HuH-7 (cell line): ENCODE data around the gene MFRP.

Source experiments
- DNase-seq: peaks from one replicate; pipeline ENCODE4 v3.0.0; 2011; ENCODE audit warnings: low spot score

The MFRP gene

DNA sequence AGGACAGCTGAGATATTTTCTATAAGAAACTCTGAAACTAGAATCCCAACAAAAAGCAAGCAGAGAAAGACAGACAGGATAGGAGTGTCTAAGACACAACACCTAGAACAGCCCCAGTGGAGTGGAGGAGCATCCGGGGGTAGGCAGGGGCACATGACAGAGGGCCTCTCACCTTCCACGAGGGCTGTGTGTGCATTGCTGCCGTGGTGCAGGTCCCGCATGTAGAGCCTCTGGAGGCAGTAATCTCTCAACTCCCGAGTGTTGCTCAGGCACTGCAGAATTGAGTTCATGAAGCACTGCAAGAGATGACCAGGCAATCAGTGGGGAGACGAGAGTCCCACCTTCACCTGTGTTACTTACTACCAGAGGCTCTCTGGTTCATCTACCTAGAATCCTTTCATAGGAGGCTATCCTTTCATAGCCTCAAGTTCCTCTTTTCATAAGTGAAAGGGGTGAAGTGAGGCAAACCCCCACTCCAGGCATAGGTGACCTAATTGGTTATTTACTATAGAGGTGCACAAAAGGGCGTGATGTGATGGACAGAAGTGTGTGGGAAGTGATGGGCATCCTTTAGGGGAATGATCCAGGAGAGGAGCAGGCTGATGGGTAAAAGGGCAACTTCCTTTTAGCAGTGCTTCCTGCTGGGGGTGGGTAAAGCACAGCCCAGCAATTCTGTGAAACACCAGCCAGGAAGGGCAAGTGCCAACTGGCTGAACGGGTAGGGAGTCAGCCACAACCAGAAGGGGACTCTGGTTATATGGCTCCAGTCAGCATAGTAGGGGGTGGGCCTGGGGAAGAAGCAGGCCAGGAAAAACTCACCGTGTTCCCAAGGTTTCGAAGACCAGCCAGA, 13.1 kb upstream of the MFRP start:
- no peak for DNase-seq

DNA sequence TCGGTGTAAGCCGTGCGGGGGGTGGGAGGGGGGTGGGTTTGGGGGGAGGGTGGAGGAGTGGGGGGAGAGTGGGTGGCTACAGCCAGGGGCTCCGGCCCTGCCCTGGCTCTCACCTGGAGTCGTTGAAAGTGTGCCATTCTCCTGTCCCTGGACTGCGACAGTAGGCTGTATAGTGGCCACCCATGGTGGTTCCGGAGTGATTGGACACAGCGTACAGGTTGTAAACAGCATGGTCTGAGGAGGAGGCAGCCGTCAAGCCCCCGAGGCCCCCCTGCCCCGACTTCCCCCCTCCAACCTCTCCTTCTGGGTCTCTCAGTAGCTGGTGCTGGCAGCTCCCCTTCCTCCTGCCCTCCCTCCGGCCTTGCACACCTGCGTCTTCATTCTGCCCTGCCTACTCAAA, 10.6 kb upstream of the MFRP start:
- DNase-seq, result no peak

DNA sequence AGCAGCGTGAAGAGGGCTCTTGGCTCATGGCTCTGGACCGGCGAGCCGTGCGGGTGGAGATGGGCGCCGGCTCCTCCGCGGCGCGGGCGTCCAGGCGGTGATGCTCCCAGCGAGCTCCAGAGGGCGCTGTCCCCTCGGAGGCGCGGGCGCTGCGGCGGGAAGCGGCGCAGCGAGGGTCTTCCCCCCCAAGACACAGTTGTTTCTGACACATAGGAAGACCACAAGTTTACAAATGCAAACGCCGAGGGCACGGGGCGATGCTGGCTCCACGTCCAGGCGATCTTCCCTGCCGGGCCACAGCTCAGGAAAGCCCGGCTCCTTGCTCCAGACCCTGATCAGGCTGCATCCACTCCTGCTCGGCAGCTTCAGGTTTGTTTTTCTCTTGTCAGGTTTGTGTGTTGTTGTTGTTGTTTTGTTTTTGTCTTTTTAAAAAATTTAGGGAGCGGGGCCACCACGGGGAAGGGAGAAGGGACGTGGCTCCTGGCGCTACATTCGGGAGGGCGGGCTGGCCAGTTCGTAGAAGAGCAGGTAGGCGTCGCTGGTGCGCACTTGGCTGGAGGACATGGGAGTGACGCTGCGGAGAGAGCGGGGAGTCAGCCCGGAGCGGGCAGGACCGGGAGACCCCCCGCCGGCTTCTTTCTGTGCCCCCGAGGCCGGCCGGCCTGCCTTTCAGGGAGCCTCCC, 10.0 kb upstream of the MFRP start:
- no peak for DNase-seq

DNA sequence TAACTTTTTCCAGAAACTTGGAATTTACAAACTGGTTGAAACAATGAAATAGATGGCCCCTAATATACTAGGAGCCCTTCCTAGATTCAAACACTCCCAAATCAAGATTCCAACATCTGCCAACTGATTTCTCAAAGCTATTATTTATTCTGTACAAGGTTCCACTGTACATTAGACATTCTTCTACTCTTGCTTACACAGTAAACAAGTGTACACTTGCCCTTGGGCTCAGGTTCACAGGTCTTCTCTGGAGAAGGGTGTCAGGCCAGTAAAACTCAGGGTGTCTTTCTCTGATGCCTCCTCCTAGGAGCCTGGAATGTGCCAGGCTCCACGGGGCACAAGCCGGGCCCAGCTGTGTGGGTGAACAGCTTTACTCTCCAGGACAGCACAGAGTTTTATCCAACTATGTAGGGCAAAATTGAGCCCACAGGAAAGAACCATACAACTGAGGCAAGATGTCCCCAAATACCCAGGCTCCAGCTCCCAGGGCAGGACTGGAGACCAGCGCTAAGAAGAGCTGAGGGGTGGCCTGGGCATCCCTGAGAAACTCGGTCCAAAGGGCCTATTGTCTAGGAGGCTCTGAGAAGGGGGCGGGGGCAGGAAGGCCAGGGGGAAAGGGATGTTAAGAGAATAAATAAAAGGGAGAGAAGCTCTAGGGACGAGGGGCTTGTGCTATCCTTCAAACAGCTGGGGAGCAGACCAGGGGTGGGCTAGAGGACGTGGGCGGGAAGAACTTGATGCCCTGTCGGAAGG, 8.8 kb upstream of the MFRP start:
- DNase-seq, result no peak

DNA sequence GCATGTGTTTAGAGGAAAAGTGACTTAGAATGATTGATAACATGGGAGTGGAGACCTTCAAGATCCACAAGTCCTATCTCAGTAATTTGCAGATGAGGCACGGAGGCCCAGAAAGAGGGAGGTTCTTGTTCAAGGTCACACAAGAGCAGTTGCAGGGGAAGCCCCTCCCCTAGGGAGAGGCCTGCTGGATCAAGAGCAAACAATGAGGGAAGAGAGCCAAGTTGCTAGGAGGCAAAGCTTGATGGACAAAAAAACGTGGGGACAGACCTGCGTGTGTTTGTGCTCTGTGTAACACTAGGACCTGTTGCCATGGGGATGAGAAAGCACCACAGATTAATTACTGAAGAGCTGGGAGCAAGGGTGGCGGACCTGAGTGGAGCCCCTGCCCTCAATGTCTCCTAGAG, 6.4 kb upstream of the MFRP start:
- DNase-seq, result peak; percentile 87

DNA sequence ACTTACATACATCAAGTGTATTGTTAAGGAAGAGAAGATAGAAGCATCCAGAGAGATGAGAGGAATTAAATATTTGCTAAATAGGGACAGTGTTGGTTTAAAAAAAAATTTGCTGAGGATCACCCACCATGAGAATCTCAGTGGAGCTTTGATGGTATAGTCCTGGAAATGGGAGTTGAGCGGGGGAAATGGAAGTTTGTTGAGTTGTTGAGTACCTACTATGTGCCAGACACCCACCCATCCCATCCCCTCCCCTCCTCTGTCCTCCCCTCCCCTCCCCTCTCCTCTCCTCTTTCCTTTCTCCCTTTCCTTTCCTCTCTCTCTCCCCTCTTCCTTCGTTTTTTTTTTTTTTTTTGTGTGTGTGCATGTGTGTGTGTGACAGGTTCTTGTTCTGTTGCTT, 4.7 kb upstream of the MFRP start:
- DNase-seq, result no peak

DNA sequence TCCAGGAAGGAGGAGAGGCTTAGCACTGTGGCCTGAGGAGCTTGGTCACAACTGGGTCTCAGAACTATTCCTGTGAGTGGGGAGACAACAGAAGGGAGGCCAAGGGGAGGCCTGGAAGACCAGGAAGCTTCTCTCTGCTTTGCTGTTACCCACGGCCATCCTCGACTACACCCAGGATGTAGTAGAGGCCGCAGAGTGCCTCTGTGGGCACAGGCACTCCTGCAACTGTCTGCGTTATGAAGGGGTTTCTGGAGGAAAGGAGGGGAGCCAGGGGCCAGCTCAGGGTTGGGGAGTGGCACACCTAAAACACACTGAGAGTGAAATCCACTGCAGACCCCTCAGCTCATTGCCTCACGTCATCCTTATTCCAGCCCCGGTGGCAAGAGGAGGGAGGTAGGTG, 3.8 kb upstream of the MFRP start:
- no peak for DNase-seq

DNA sequence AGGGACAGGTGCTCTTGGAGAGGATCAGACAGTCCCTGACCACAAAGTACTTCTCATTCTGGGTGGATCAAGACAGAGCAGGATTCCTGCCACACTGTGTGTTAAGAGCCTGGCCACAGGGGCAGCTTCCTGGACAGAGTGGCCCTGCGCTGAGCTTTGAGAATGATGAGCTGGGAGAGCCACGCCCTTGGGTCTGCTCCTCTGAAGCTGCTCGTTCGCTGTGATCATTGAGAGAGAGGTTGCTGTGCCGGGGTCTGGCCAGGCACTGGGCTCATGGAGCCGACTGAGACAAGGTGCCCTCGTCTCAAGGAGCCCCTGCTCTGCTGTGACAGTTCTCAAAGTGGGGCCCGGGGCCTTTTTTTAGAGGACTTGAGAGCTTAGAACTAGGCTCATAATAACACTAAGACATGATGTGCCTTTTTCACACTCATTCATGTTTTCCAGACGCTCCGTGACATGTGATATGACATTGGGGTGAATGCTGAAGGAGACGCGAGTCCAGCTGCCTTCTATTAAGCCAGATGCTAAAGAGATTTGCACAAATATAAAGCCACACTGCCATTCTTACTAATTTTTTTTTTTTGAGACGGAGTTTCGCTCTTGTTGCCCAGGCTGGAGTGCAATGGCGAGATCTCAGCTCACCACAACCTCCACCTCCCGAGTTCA, 1.6 kb upstream of the MFRP start:
- no peak for DNase-seq

DNA sequence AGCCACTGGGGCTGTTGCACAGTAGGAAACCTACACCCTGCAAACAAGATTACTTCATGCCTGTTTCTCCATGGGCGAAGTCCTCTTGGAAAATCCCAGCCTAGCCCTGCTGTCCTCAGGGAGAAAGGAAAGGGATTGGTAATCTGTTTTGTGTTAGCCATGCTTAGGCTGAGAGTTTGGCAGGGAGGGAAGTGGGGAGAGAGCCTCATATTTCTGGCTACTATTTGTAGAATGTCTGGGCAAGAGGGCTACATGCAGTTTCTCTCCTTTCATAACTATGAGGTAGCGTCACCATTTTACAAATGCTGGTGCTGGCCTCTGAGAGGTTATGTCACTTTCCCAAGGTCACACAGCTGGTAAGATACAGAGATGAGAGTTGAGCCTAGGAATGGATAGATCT, 737 bp upstream of the MFRP start:
- no peak for DNase-seq

DNA sequence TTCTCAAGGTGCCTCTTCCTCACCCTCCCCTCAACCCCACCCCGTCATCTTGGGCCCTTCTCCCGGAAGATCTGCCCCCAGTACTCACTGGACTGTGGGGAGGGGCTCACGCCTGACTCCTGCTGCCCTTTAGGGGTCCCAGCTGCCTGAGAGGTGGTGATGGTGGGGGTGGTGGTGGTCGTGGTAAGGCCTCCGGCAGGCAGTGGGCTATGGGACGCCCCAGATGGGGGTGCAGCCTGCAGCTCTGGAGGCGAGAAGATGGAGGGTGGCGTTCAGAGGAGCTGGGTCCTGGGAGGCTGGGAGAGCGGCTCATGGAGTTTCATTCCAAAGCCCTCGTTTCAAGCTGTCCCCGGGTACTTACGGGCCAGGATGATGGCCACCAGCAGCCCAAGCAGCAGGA, 820 bp downstream of the MFRP start:
- DNase-seq, result no peak

DNA sequence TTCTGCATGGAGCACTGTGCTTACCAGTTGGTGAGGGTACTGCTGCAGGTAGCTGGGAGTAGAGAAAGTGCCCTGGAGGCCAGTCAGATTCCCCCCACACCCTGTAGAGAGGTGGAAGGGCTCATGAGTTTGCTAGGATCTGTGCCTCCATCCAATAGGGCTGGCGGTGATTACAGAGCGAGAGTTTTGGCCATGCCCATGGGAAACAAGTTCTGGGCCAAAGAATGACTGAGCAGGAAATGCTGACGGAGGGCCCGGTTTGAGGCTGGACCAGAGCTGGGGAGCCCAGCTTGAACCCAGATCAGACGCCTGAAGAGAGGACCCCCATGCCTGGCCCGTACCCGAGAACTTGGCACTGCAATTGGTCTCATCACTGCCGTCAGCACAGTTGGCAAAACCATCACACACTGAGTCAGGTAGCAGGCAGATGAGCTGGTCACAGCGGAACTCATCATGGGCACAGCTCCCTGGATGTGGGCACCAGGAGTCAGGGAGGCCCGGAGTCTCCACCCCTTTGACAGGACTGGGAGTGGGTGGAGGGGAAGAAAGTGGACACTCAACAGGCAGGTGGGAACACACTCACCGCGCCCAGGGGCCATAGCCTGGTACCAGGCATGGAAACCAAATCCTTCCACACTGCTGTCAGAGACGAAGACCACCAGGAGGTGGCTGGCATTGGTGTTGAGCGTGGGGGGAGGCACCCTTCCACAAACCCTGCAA, 2.1 kb downstream of the MFRP start:
- no peak for DNase-seq

DNA sequence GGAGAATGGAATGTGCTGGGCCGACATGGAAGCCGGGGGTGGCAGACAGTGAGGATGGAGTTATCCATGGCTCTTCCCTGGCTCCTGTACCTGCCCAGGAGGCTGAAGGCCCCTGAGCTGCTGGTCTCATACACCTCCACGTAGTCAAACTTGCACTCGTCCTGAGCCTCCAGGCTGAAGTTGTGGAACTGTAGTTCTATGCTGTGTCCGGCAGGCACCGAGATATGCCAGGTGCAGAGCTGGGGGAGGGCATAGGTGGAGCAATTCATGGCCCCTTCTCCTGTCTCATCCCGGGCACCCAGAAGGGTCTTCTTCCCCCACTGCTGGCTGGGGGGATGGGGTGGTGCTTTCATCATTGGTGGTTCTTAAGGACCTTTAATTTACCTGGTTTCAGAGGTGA, 2.8 kb downstream of the MFRP start:
- no peak for DNase-seq

DNA sequence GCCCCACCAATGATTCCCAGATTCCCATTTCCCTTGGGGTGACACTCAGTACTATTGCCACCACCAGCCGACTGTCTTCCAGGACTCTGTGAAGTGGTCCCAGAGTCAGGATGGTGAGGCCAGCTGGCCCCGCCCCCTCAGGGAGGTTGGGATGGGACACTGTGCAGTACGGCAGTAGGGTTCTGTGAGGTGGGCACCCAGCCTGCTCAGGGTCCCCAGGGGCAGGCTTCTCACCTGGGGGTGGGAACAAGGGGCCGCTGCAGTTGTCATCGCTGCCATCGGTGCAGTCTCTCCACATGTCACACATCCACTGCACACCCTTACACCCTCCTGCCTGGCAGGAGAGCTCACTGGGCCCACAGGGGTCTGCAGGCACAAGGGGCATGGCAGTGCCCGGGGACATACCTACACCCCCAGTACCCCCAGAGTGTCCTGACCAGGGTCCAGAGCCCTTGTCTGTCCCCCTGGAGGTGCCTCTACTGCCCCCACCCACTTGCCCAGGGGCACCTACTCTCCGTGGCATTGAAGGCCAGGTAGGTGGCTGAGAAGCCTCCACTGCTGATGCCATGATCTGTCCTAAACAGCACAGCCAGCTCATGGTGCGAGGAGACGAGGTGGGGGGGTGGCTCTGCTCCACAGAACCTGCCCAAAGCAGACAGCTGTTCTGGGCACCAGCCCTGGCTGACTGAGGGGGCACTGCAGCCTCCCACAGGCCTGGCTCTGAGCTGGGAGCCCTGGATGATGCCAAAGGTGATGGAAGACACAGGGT, 4.0 kb downstream of the MFRP start:
- DNase-seq, result no peak

DNA sequence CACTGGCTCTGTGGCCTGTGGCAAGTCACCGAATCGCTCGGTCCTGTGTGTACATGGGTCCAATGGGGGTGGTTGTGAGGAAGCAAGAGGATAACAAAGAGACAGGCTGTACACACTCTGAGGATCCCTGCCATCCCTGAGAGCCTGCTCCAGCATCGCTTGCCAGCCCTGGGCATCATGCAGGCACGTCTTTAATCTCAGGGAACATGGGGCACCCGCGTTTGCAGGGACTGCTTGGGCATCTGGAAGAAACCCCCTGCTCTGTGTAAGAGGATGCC, 4.5 kb downstream of the MFRP start:
- no peak for DNase-seq

DNA sequence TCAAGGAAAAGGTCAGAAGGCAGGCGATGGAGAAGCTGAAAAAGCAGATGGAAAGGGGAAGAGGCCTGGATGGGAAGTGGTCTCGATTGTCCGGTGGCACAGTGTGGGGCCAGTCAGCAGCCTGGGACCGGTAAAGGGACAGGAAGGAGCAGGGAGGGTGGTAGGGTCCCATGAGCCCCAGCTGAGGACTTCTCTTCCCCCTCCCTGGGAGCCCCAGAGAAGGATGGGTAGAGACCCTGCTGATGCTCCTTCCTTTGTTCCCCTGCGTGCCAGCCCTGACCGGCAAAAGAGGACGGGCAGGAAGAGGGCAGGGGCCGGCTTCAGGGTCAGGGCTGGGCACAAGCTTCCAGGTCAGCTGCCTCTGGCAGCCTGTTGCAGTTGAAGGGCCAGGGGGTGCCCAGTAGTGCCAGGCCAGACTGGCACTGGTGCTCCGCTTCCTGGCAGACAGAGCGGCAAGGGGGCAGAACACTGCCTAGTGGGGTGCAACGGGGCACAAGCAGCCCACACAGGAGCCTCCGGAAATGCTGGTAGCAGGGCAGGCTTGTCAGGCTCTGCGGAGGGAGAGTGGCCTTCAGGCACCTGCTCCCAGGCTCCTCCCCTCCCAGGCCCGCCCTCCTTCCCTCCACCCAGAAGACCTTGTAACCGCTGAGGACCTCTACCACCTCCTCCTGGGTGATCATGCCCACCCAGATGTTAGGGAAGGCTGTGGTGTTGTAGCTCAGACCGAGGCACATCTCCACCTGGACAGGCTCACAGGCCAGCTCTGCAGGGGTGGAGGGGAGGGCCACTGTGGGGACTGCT, 5.1 kb downstream of the MFRP start:
- no peak for DNase-seq

DNA sequence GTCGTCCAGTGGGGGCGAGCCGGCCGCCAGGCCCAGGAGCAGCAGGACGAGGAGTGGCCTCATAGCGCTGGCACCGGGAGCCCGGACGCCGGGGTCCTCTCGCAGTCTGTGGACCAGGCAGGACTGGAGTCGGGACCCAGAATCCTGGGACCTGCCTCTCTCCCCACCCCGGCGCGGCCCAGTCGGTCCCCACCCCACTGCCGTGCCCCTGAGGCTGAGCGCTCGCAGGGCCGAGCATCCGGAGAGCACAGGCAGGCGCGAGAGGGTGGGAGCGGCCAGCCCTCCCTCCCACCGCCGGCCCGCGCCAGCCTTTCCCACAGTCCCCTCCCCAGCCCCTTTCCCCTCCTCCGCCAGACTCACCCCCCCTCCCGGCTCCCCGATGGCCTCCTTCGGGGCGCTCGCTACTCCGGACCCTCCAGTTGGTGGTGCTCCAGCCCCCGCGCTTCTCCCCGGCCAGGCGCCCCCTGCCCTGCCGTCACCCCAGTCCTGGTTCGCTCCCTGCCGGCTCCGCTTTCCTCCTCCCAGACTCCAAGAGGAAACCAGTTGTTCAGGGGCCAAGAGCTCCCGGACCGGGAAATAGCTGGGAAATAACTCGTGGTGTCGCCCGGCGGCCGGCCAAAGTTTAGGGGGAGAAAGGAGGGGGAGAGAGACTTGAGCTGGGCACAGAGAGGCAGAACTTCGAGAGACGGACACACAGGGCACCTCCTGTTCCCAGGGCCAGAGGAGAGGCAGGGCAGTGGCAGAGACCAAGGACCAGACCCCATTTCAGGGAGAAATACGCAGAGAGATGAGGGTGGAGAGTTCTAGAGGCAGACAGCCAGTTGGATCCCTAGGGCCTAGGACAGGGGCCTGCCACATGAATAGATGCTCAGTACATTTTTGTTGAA, 5.9 kb downstream of the MFRP start, which contains the start of gene C1QTNF5:
Gene C1QTNF5, minus strand, starts transcription at position 549 of the 887 bp plus-strand sequence. Its CDS starts 486 bp downstream, at position 63.
- no peak for DNase-seq

DNA sequence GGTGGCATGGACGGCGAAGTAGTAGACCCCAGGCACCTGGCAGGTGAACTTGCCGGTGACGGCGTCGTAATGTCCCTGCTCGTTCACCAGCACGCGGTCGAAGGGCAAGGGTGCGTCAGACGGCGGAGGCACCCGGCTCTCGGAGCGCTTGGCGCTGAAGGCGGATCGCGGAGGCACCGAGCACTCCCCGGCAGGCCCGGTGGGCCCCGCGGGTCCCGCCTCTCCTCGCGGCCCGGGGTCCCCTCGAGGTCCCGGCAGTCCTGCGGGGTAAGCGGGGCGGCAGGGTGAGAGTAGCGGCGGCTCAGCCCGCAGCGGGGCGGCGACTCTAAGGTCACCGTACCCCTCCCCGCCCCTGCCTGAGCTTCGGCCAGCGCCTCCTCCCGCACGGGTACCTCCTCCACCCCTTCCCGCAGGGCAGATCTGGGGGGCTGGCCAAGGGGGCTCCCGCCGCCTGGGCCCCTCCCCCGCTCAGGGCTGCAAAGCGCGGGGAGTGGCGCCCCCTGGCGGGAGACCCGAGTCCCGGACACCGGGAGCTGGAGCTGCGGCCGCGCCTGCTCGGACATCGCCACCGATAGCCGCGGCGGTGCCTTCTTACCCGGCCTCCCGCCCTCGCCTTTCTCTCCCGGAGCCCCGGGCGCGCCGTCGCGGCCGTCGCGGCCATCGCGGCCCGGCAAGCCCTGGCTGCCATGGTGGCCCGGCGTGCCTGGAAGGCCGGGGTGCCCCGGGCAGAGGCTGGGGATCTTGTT, 6.7 kb downstream of the MFRP start:
- DNase-seq, result peak; percentile 88

DNA sequence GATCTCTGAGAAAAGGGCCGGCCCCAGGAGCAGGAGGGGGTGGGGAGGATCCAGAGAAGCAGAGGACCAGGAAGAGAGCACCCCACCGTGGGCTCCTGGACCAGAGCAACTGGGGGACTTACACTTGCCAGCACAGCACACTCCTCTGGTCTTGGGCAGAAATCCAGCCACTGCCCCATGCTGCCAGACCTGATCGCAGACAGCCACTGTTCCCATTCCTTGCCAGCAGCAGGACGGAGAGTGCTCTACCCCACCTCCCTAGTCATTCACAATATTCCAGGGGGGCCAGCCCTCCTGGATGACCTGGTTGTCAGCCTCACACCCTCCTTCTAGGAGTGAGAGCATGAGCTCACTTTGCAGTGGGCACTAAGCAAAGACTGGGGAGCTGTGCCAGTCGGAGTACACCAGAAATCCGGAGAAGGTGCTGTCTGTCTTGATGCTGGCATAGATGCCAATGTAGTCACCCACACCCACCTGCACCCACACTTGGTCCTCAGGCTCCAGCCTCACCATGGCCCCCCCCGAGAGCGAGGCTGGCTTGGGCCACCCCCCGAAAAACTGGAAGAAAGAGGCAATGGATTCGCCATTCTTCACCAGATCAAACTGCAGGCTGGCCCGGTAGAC, 7.4 kb downstream of the MFRP start:
- no peak for DNase-seq
